GM19238 (cell line): Measurements from ENCODE around the gene SLC39A11.
"Not testable (repeated sequence)": the region's sequence is repeated elsewhere in the genome, so short reads cannot be mapped to it uniquely, and the experiment has no call there.

Source experiments
- DNase-seq: peaks from one replicate; pipeline ENCODE4 v3.0.0; 2011; ENCODE audit warnings: low spot score; ENCODE audit not compliant: insufficient read length

SLC39A11 gene

GRCh38 chr17:72719578-72720493 is 372.7 kb downstream of the SLC39A11 start:
- DNase-seq: no peak

DNA sequence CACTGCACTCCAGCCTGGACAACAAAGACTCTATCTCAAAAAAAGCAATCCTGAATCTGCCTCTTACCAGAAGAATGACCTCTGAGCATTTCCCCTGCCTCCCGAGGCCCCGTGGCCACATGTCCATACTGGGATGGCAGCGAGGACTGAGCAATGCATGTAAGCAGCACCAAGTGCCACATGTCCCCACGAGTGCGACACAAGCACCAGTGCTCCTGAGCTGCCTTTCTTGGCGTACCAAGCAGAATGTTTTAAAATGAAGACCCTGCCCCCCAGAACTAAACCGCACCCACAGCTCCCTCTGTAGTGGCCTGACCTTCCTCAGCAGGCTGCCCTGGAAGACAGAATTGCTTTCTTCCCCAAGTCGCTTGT is 373.3 kb downstream of the SLC39A11 start:
- no peak for DNase-seq

- no peak for DNase-seq
Measured at GRCh38 chr17:72717676-72718075, 374.8 kb downstream of the SLC39A11 start.

DNA sequence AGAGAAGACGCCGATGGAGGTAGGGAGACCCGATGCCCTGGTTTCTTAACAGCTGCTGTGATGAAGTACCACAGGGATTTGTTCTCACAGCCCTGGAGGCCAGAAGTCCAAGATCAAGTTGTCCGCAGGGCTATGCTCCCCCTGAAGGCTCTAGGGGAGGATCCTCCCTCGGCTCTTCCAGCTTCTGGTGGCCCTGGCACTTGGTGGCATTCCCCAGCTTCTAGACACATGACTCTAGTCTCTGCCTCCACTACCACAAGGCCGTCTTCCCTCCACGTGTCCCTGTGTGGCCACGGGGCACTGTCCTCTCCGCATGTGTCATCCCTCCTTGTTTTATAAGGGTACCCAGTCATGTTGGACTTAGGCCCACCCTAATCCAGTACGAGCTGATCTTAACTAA is 375.2 kb downstream of the SLC39A11 start:
- no peak for DNase-seq

GRCh38 chr17:72715906-72716572 is 376.4 kb downstream of the SLC39A11 start:
- no peak for DNase-seq

GRCh38 chr17:72714357-72714966 is 378.0 kb downstream of the SLC39A11 start:
- no peak for DNase-seq

- DNase-seq: no peak
Measured at GRCh38 chr17:72713701-72714100, 378.8 kb downstream of the SLC39A11 start.

DNA sequence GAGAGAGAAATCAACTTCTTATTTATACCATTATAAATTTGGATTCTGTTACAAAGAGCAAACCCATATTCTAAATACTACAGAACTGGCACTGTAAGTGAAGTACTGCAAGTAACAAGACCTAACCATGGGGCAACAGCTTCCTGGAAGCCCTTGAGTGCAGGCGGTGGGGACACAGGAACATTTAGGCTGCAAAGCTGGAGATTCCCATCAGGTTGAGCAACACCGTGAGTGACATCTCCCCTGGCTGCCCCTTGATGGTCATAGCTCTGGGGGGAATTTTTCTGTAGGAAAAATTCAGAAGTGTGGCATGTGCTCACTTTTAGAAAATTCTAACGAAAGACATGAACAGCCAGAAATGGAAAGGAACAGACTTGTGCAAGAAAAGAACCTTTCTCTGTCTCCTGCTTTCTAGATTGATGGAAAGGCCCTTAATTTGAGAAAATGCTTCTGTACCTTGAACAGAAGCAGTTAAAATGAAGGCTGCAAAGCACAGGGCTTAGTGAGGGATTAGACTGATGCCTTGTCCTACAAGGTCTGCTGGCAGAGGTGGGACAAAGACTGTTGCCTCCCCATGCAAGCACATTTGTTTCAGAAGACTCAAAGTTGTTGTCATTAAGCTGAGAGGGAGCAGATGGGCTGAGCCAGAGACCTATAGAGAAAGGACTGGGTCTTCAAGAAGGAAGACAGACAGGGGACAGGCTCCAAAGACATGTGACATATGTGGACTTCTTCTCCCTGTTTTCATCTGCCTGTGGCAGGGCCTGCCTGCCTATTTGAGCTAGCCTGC is 380.8 kb downstream of the SLC39A11 start:
- no peak for DNase-seq

GRCh38 chr17:72710834-72711233 is 381.7 kb downstream of the SLC39A11 start:
- DNase-seq: no peak

- DNase-seq: no peak
Measured at GRCh38 chr17:72710202-72710601, 382.3 kb downstream of the SLC39A11 start.

DNA sequence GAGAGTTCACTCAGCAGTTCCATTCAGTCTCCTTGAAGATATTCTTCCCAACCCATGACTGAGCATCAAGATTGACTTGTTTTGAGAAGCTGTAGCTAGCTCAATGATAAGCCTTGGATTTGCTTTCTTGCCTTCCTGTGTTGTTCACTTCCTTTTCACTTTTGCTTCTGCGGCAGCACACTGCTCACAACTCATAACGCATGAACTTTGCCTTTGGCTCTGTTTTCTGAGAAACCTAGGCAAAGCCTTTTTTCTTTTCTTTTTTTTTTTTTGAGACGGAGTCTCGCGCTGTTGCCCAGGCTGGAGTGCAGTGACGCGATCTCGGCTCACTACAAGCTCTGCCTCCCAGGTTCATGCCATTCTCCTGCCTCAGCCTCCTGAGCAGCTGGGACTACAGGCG is 383.8 kb downstream of the SLC39A11 start:
- not testable (repeated sequence) for DNase-seq

GRCh38 chr17:72707881-72708280 is 384.6 kb downstream of the SLC39A11 start:
- no peak for DNase-seq

- no peak for DNase-seq
Measured at GRCh38 chr17:72706396-72706981, 386.0 kb downstream of the SLC39A11 start.

GRCh38 chr17:72705905-72706395 is 386.5 kb downstream of the SLC39A11 start:
- DNase-seq: no peak

- DNase-seq: no peak
Measured at GRCh38 chr17:72702998-72703397, 389.5 kb downstream of the SLC39A11 start.

- no peak for DNase-seq
Measured at GRCh38 chr17:72702136-72702735, 390.3 kb downstream of the SLC39A11 start.

DNA sequence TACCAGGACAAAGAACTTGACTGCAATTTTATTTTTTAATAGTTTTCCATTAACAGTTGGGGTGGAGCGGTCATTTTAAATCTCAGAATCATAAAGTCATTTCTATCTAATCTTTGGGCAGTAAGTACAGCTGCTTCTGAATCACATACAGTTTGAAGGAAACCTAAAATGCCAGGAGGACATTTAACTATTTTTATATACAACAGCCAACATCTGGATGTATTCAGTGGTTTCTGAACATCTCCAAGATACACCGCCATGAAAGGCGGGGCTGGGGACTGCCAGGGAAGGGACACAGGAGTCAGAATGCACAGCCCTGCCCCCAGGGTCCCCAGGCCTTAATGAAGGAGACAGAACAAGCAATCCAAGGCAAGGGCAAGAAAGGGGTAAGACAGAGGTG is 392.3 kb downstream of the SLC39A11 start:
- no peak for DNase-seq

DNA sequence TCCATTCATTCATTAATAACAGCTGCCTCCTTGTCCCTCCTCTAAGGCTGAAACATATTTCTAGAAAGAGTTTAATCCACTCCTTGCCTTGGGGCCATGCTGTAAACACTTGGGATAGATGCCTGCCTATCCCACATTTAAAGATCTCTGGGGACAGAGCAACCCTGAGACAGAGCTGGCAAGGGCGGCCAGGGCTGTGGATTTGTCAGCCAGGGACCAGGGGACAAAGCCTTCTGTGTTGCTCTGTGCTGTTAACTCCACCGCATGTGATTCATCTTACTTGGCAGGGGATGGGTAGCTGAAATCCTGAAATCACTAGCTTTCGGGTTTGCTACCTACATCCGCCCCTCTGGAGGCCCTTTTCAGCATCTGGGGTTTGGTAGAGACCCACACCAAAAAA is 392.9 kb downstream of the SLC39A11 start:
- DNase-seq: no peak

GRCh38 chr17:72697602-72698146 is 394.8 kb downstream of the SLC39A11 start:
- DNase-seq: no peak

DNA sequence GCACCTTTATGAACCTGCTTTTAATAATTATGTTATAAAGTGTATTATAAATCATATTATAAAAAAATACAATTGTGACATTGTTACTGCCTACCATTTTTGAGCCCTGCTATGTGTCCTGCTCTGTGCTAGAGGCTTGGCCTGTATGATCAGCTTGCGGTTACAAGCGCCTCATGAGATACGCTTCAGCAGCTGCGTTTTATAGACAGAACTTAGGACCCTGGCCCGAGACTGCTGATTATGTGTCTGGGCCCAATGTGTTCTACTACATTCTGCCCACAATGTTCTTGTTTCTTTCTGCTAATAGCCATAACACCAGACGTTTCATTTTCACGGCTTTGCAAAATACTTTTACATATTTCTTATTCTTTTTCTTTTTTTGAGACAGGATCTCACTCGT is 395.8 kb downstream of the SLC39A11 start:
- DNase-seq: no peak
